H9 (cell line): ENCODE results near the gene NUP214. TPM values are rescaled to one million over a fixed set of nuclear protein-coding genes. Genes with fewer than 3 reads are reported as not detected.

Experiments
- DNase-seq: peaks from one replicate; pipeline ENCODE4 v3.0.0-alpha.2; 2017
- H2AFZ ChIP-seq: one replicate; pipeline ENCODE4 v1.6.1; 2013; ENCODE audit warnings: mild to moderate bottlenecking, low read length, control low read depth, moderate library complexity
- H2AK5ac ChIP-seq: 2 replicates; pipeline ENCODE4 v1.6.1; 2013; ENCODE audit warnings: low read length, control low read depth, mixed read lengths; ENCODE audit not compliant: insufficient read length
- H2BK120ac ChIP-seq: one replicate; pipeline ENCODE4 v1.6.1; 2013; ENCODE audit warnings: low read depth, mild to moderate bottlenecking, low read length, control low read depth, inconsistent platforms; ENCODE audit not compliant: poor library complexity, severe bottlenecking
- H2BK12ac ChIP-seq: 2 replicates; pipeline ENCODE4 v1.6.1; 2013; ENCODE audit warnings: low read length, control low read depth, mixed read lengths, low read depth; ENCODE audit not compliant: insufficient read length
- H2BK15ac ChIP-seq: 2 replicates; pipeline ENCODE4 v1.6.1; 2013; ENCODE audit warnings: low read depth, low read length, control low read depth
- H2BK20ac ChIP-seq: one replicate; pipeline ENCODE4 v1.6.1; 2013; ENCODE audit warnings: low read depth, mild to moderate bottlenecking, low read length, control low read depth, inconsistent platforms; ENCODE audit not compliant: poor library complexity, severe bottlenecking
- H2BK5ac ChIP-seq: 2 replicates; pipeline ENCODE4 v1.6.1; 2013; ENCODE audit warnings: low read length, control low read depth, mixed read lengths; ENCODE audit not compliant: insufficient read length
- H3K14ac ChIP-seq: 2 replicates; pipeline ENCODE4 v1.6.1; 2013; ENCODE audit warnings: low read length, control low read depth; ENCODE audit not compliant: insufficient read depth
- H3K18ac ChIP-seq: 2 replicates; pipeline ENCODE4 v1.6.1; 2013; ENCODE audit warnings: low read depth, mild to moderate bottlenecking, mixed read lengths, low read length, control low read depth; ENCODE audit not compliant: insufficient read length
- H3K23ac ChIP-seq: 2 replicates; pipeline ENCODE4 v1.6.1; 2013; ENCODE audit warnings: low read length, control low read depth, mixed read lengths, low read depth; ENCODE audit not compliant: insufficient read length
- H3K23me2 ChIP-seq: 2 replicates; pipeline ENCODE4 v1.6.1; 2013; ENCODE audit warnings: low read depth, mild to moderate bottlenecking, mixed read lengths, low read length, control low read depth; ENCODE audit not compliant: insufficient read length, poor library complexity, severe bottlenecking
- H3K27ac ChIP-seq: 2 replicates; pipeline ENCODE4 v1.5.1; 2013; ENCODE audit warnings: low read length, control low read depth, mixed read lengths, low read depth; ENCODE audit not compliant: insufficient read length
- H3K27me3 ChIP-seq: 2 replicates; pipeline ENCODE4 v1.6.1; 2013; ENCODE audit warnings: low read length, control low read depth, inconsistent platforms; ENCODE audit not compliant: insufficient read depth
- H3K4ac ChIP-seq: 2 replicates; pipeline ENCODE4 v1.6.1; 2013; ENCODE audit warnings: low read depth, mild to moderate bottlenecking, control low read depth, inconsistent platforms, low read length, moderate library complexity
- H3K4me1 ChIP-seq: 2 replicates; pipeline ENCODE4 v1.6.1; 2013; ENCODE audit warnings: low read length, control low read depth, inconsistent platforms; ENCODE audit not compliant: insufficient read depth
- H3K4me2 ChIP-seq: 2 replicates; pipeline ENCODE4 v1.6.1; 2013; ENCODE audit warnings: low read length, control low read depth, mixed read lengths; ENCODE audit not compliant: insufficient read length, insufficient read depth
- H3K56ac ChIP-seq: 2 replicates; pipeline ENCODE4 v1.6.1; 2013; ENCODE audit warnings: low read depth, mild to moderate bottlenecking, mixed read lengths, low read length, control low read depth; ENCODE audit not compliant: insufficient read length
- H3K79me1 ChIP-seq: 2 replicates; pipeline ENCODE4 v1.6.1; 2013; ENCODE audit warnings: low read depth, mild to moderate bottlenecking, moderate library complexity, low read length, control low read depth, inconsistent platforms; ENCODE audit not compliant: insufficient read depth, poor library complexity, severe bottlenecking
- H3K79me2 ChIP-seq: 2 replicates; pipeline ENCODE4 v1.6.1; 2013; ENCODE audit warnings: low read length, control low read depth, inconsistent platforms; ENCODE audit not compliant: insufficient read depth
- H3K9ac ChIP-seq: 2 replicates; pipeline ENCODE4 v1.6.1; 2013; ENCODE audit warnings: low read length, control low read depth, mixed read lengths; ENCODE audit not compliant: insufficient read length; ENCODE audit errors: extremely low read depth
- H3K9me3 ChIP-seq: one replicate; pipeline ENCODE4 v1.6.1; 2013; ENCODE audit warnings: low read depth, low read length, inconsistent platforms; ENCODE audit not compliant: control insufficient read depth
- H3T11ph ChIP-seq: one replicate; pipeline ENCODE4 v1.6.1; 2013; ENCODE audit warnings: mild to moderate bottlenecking, low read length, control low read depth, inconsistent platforms
- H4K20me1 ChIP-seq: one replicate; pipeline ENCODE4 v1.6.1; 2013; ENCODE audit not compliant: control insufficient read depth, insufficient read length, insufficient read depth
- H4K5ac ChIP-seq: 2 replicates; pipeline ENCODE4 v1.6.1; 2013; ENCODE audit warnings: low read depth, mild to moderate bottlenecking, mixed read lengths, low read length, control low read depth; ENCODE audit not compliant: insufficient read length
- H4K8ac ChIP-seq: replicated peaks from 2 replicates; pipeline ENCODE4 v1.6.1; 2013; ENCODE audit warnings: low read length, control low read depth, mixed read lengths, low read depth; ENCODE audit not compliant: insufficient read length
- H4K91ac ChIP-seq: 2 replicates; pipeline ENCODE4 v1.6.1; 2013; ENCODE audit warnings: low read depth, mild to moderate bottlenecking, moderate library complexity, mixed read lengths, low read length, control low read depth; ENCODE audit not compliant: insufficient read length
- H3K27ac Mint-ChIP-seq, 3 experiments: 2 replicates in 2 of 3; 3 replicates in 1 of 3; pipeline ENCODE4 v1.8.0; 2020 to 2021; ENCODE audit warnings: mixed read lengths in 3 of 3, mild to moderate bottlenecking in 1 of 3, moderate library complexity in 1 of 3
- H3K27me3 Mint-ChIP-seq: 2 replicates; pipeline ENCODE4 v1.8.0; 2021; ENCODE audit warnings: low read depth, mild to moderate bottlenecking, moderate library complexity, mixed read lengths
- H3K36me3 Mint-ChIP-seq, 3 experiments: 2 replicates in 2 of 3; 3 replicates in 1 of 3; pipeline ENCODE4 v1.8.0; 2020 to 2021; ENCODE audit warnings: low read depth in 3 of 3, mixed read lengths in 3 of 3; ENCODE audit not compliant: insufficient read depth in 1 of 3
- H3K4me1 Mint-ChIP-seq, 2 experiments: 2 replicates each; pipeline ENCODE4 v1.8.0; 2020; ENCODE audit warnings: mixed read lengths in 2 of 2
- H3K4me3 Mint-ChIP-seq, 2 experiments: 2 replicates in 1 of 2; 3 replicates in 1 of 2; pipeline ENCODE4 v1.8.0; 2020 to 2021; ENCODE audit warnings: mild to moderate bottlenecking in 2 of 2, mixed read lengths in 2 of 2, moderate library complexity in 1 of 2
- H3K9me3 Mint-ChIP-seq, 2 experiments: 2 replicates in 1 of 2; 3 replicates in 1 of 2; pipeline ENCODE4 v1.8.0; 2020; ENCODE audit warnings: mild to moderate bottlenecking in 2 of 2, mixed read lengths in 2 of 2, moderate library complexity in 1 of 2
- WGBS: extraction: QIAGEN DNeasy Blood & Tissue Kit; methylation state at CpG from one replicate; pipeline ENCODE4 v1.1.7; 2013; ENCODE audit warnings: missing lambda C conversion rate, low lambda C conversion rate, mixed read lengths; ENCODE audit not compliant: insufficient read length; ENCODE audit errors: extremely low coverage; 5-methylcytosine and 5-hydroxymethylcytosine counted together
- total RNA-seq: library from RNA; stranded (reverse); gene quantifications from 2 replicates; pipeline ENCODE4 v1.2.1, GENCODE V29; 2021
- TF ChIP-seq, protein P1 (sequence below): fragments of 200-600 bp; sonication (generic); conservative IDR thresholded peaks from 3 replicates; pipeline ENCODE4 v1.8.0; 2021; ENCODE audit warnings: antibody characterized with exemption, mild to moderate bottlenecking

NUP214 gene
- total RNA-seq, 1 experiment from 2014 or later: 53.8 TPM

DNA sequence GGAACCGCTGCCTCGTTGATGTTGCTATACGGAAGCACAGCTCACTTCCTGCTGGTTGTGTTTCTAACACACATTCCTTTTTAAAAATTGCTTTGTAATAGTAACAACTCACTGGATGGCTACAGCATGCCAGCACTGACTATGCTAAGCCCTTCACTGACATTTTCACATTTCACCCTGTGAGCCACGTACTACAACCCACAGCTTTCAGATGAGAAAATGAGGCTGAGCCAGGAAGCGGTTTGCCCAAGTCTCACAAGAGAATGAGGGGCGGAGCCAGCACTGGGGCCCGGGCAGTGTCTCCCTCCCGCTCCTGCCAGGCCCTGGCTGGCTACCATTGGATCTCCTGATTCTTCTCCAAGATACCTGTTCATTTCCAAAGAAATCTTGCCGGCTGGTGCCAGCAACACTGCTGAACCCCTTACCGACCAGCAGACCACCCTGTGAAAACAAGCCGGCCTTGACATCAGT, 112.6 kb downstream of the NUP214 start:
- Mint-ChIP-seq H3K27me3 (no peaks in the 10 kb centered on the region), H3K27ac (peak overlapping the region in 2 of 3 experiments; percentile 76 to 89; a peak in 5 of 7 replicates), H3K4me1 (peaks cover 16 to 26% of the 10 kb centered on the region in 2 experiments), H3K9me3 (peaks cover 3 to 4% of the 10 kb centered on the region in 2 experiments; a peak in 4 of 5 replicates), H3K36me3 (peaks cover 7 to 26% (median 16%) of the 10 kb centered on the region in 3 experiments; a peak in 6 of 7 replicates), H3K4me3 (peak overlapping the region in 1 of 2 experiments; percentile 63; a peak in 2 of 5 replicates)
- no peak overlapping the region for H3K14ac ChIP-seq
- H2AFZ ChIP-seq: no peak overlapping the region
- peak; percentile 72 for DNase-seq
- H3T11ph ChIP-seq: no peak overlapping the region
- no peak overlapping the region for H4K5ac ChIP-seq
- no peaks in the 10 kb centered on the region for H4K20me1 ChIP-seq
- no peak overlapping the region for H3K27ac ChIP-seq
- no peak overlapping the region for H4K8ac ChIP-seq
- no peak overlapping the region for H3K18ac ChIP-seq
- H2BK15ac ChIP-seq: no peak overlapping the region
- no peak overlapping the region for H3K9ac ChIP-seq
- no peak overlapping the region for H3K4me2 ChIP-seq
- TF ChIP-seq, protein P1, sequence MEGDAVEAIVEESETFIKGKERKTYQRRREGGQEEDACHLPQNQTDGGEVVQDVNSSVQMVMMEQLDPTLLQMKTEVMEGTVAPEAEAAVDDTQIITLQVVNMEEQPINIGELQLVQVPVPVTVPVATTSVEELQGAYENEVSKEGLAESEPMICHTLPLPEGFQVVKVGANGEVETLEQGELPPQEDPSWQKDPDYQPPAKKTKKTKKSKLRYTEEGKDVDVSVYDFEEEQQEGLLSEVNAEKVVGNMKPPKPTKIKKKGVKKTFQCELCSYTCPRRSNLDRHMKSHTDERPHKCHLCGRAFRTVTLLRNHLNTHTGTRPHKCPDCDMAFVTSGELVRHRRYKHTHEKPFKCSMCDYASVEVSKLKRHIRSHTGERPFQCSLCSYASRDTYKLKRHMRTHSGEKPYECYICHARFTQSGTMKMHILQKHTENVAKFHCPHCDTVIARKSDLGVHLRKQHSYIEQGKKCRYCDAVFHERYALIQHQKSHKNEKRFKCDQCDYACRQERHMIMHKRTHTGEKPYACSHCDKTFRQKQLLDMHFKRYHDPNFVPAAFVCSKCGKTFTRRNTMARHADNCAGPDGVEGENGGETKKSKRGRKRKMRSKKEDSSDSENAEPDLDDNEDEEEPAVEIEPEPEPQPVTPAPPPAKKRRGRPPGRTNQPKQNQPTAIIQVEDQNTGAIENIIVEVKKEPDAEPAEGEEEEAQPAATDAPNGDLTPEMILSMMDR: no peak
- no peak overlapping the region for H2BK5ac ChIP-seq
- no CpG with 5 or more reads among the region's 11 CpGs for WGBS
- H3K27me3 ChIP-seq: no peaks in the 10 kb centered on the region
- H3K4ac ChIP-seq: no peak overlapping the region
- H3K79me2 ChIP-seq: no peaks in the 10 kb centered on the region
- no peak overlapping the region for H4K91ac ChIP-seq
- no peak overlapping the region for H3K56ac ChIP-seq
- H2AK5ac ChIP-seq: no peak overlapping the region
- H3K23me2 ChIP-seq: no peaks in the 10 kb centered on the region
- H3K23ac ChIP-seq: no peak overlapping the region
- no peak overlapping the region for H2BK12ac ChIP-seq
- H3K79me1 ChIP-seq: no peaks in the 10 kb centered on the region
- peaks cover 4% of the 10 kb centered on the region; the same call in 1 of the 2 replicates for H3K4me1 ChIP-seq
- H2BK120ac ChIP-seq: no peak overlapping the region
- no peaks in the 10 kb centered on the region for H3K9me3 ChIP-seq
- no peak overlapping the region for H2BK20ac ChIP-seq
